Stimulated activated CD8-positive, alpha-beta memory T cell treated with anti-CD3 and anti-CD28 coated beads, Interleukin-7, amount 100 ng/mL, for 4 hours (primary cell): ENCODE measurements around the gene MAML2.

Experiments
- DNase-seq, 2 donors: peaks; one replicate each; pipeline ENCODE4 v3.0.0-alpha.2; 2020; ENCODE audit warnings: low read depth in 2 of 2

The MAML2 gene

GRCh38 chr11:96241331-96241841, 101.6 kb downstream of the MAML2 start:
- no peak for DNase-seq

DNA sequence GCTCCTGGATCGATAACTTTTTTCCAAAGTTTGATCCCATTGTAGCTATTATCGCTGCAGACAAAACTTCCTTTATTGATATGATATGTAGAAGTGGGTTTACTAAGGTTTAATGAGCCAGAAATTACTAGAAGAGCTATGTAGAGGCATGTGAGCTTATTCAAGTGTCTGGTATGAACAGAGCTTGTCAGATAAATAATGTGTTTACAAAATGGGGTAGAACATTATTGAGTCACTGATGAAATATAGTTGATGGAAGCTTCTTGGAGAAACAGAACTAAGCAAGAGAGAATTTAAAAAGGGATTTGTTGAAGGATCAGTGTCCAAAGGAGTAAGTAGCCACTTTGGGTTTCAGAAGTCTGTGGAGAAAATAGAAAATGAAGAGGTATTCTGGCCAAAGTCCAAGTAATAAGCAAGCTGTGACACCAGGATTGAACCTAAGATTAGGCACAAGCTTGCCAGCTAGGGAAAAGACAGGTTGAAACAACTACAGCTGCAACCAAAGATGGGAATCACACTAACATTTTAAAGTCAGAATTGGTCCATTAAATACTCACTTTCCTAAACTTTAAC, 104.3 kb downstream of the MAML2 start:
- DNase-seq = no peak

DNA sequence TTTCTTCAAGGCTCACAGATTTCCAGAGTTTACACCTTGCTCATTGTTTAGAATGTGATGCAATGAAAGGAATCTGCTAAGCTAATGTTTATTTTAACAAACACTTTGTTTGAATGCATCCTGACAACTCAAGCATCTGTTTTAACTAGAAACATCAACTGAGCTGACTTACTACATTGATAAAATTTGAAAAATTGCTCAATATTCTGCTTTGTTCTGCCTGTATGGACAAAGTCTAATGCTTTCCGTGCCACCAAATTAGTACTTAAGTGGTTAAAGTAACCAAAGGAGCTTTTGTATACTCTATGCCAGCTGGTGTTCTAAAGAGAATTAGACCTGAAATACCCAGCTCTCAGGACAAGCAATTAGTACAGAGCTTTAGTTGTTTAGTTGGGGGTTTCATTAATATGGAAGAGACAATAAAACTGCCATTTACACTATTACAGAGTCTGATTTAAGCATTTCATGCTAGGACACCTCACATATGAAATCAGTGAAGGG, 105.2 kb downstream of the MAML2 start:
- DNase-seq = no peak

GRCh38 chr11:96235751-96236150, 107.2 kb downstream of the MAML2 start:
- DNase-seq = no peak

DNA sequence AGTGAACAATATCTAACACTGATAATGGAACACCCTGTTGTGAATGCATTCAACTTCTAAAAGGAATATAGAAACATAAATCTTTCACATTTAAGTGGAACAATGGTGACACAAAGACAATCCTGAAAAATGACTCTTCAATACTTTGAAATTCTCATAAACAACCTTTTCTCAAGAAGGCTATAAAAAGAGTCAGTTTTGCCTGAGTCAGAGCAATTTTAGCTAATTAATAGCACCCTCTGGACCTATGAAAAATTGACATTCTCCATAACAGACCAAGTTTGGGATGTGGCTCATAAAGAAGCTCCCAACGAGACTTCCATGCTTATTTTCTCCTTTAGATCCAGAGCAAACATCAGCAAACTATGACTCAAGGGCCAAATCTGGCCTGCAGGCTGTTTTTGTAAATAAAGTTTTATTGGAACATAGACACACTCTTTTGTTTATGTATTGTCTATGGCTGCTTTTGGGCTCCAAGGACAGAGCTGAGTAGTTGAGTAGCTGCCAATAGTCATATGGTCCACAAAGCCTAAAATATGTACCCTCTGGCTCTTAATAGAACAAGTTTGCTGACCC, 108.0 kb downstream of the MAML2 start:
- no peak for DNase-seq

DNA sequence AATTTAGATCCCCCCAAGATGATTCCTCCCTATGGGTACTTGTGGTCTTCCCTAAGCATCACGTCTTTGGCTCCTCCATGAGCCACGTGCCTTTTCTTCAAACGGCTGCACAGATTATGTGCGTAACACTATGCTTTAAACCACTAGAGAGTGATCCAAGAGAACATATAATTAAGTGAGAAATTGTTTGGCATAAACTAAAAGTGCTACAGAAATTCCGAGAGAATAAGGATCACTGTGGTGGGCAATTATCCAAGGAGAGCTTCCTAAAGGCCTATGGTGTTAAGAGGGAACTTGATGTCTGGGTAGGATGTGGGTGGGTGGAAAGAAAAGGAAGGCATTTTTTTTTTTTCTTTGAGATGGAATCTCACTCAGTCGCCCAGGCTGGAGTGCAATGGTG, 110.9 kb downstream of the MAML2 start:
- DNase-seq = no peak

DNA sequence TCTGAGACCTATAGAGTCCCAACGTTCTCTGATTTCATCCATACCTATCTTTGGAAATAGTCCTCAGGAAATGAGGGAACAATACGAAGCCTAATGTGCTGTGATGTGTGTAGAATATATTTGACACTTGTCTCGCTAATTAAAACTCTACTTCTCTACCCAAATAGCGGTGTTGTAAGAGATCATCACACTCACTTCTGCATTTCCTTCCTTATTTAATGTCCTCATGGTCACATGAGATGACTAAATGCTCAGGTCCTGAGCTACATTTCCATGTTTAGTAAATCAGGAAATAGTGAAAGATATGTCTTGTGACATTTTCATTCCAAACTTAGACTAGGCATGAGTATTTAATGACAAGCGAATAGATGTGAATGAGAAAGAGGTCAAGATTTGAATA, 112.3 kb downstream of the MAML2 start:
- DNase-seq = no peak

GRCh38 chr11:96229354-96229977, 113.5 kb downstream of the MAML2 start:
- no peak for DNase-seq

DNA sequence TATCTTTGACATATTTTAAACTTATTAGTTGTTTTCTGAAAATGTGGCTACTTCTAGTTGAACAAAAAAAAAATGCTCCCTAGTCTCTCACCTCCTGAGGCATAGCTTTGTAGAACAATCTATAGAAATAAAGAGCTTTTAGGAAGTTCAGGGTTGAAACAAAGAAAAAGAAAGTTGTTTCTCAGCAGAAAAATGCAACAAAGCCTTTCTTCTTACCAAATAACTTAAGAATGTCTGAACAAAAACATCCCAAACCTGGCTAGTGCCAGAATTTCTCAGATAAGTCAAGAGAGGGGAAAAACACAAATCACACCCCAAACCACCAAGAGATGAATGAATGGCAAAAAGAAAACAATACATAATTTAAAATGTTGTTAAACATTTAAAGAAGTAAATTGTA, 114.1 kb downstream of the MAML2 start:
- DNase-seq = no peak

- no peak for DNase-seq
Measured at GRCh38 chr11:96228473-96228891, 114.5 kb downstream of the MAML2 start.

DNA sequence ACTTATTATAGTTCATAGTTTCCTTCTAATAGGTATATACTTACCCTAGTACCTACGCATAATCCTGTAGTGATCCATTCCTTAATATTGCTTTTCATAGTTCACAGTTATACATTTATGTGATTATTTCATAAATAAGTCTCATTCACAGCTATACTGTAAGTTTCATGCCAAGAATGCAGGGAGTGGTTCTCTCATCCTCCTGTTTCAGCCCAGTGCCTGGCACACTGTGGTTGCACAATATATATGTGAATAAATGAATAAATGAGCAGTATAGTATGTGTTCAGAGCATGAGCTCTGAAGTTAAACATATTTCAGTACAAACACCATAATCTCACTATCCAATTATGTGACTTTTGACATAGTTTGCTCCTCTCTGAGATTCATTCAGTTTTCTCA, 115.8 kb downstream of the MAML2 start:
- no peak for DNase-seq

DNA sequence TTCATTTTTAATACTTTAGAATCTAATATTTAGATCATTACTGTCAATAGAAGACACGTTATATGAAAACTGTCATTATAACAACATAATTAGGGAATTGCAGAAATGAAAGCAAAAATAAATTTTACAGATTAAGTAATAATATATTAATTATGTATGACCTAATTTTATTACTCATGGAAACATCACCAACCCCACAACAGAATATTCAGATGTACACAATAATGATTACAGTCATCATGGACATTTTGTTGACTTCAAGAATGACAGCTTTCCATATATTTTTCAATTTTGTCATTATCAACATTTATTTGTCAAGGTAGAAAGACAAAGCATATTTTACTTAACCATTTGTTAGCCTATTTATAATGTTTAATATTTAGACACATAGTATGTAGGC, 119.9 kb downstream of the MAML2 start:
- DNase-seq = no peak

- DNase-seq = no peak
Measured at GRCh38 chr11:96222102-96222501, 120.9 kb downstream of the MAML2 start.

DNA sequence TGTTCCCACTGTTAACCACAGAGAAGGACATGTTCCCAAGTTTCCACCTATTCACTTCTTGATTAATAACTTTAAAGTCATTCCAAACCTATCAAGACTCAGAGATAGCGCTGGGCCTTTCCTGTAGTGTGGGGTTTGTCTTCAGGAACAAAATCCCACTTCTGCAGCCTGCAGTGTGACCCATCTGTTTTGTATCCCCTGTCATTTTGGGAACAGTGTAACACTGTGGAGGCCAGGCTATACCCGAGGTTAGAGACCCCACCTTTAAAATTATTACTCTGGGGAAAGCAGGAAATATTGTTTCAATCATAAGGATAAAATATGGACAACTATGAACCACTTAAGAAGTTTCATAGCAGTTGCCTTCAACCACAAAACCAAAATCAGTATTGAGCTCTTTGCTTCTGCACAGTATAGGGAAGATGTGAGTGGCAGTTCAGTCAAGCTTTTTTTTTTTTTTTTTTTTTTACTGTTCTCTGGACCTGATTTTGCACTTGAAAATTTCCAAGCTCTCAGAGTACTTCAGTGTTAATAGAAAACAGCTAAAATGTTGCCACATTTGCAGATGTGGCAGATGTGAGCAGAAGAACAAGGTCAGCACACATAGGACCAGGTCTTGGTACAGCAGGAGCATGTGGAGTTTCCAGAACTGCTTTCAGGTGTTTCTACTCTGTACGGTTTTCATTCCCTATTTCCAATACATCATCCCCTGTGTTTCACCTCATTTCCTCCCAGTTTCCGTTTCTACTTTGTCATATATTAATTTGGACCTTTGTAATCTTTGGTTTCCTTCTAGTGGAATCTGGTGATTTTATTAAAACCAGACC, 121.5 kb downstream of the MAML2 start:
- DNase-seq = no peak

GRCh38 chr11:96219981-96220623, 122.9 kb downstream of the MAML2 start:
- DNase-seq = no peak

GRCh38 chr11:96218901-96219300, 124.1 kb downstream of the MAML2 start:
- DNase-seq = no peak

DNA sequence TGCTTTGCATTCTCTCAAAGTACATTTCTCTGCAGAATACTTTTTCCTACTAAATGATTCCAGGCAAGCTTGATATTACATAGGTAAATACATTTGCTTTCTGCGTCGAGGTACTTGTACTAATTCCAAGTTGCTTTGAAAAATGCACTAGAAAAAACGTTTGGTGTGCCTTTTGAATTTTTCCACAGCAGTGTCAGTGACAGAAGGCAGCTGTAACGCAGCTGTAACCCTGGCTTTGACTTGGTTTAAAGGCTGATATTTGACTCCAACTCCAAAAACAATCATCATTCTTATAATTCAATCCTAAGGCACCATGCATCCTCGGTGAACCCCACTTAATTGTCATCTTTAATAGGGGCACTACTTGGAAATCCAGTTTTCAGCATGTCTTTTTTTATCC, 125.0 kb downstream of the MAML2 start:
- DNase-seq = no peak

GRCh38 chr11:96217206-96217605, 125.8 kb downstream of the MAML2 start:
- DNase-seq = no peak

DNA sequence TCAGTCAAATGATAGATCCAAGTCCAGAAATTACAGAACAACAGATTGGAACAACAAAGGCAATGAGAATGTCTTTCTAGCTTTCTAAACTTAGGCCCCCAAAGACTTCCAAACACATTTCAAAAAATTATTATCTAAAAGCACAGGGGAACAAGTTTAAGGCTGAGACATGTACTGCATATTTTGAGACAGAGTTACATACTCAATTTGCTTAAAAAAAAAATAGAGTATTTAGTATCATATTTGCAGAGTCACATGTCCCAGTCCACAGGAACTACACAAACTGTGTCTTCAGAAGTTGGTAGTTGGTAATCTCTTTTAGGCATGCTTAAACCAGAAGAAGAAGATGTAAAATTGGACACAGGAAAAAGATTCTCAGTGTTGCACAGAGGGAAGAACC, 127.2 kb downstream of the MAML2 start:
- DNase-seq = no peak

DNA sequence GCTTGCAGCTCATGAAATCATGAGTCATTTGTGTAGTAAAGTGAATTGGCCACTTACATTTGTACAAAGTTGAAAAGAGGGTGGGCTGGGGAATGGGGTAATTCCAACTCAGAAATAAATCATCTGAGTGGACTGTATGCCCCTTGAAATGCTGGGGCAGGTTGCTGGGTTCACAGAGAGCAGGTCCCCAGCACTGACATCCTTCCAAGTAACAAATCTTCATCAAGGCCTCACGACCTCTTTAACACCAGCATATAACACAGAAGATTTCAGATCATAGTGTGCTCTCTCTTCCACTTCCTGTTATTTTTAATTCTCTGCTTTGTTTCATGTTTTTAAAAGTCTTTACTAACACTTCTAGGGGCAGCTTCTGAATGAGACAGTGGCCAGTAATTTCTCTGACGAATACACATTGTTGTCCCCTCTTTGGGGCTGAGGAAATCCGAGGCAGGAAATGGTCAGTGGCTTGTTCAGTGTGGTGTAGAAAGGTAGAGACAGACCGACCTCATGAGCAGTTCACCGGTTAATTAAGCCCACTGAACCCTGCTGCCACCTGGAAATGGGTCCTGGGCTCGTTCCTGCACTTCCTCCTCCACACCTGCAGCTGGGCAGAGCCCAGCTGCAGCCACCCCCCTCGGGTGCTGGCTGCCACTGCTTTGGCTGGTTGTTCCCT, 127.7 kb downstream of the MAML2 start:
- DNase-seq = no peak

DNA sequence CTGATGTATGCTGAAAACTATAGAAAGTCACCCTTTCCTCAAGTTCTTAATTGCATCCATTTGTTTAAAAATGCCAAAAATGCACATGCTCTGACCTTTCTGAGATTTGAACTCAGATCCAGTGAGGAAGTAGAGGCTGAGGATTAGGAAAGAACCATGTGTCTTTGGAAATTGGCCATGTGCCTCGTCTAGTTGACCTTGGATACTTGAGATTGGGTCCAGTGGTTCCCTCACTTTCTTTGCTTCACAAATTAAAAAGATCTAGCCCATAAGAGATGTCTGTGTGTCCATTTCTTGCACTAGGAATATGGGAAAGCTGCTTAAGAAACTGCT, 128.3 kb downstream of the MAML2 start:
- no peak for DNase-seq
